Measurements from ENCODE around the gene CISTR.

DNA sequence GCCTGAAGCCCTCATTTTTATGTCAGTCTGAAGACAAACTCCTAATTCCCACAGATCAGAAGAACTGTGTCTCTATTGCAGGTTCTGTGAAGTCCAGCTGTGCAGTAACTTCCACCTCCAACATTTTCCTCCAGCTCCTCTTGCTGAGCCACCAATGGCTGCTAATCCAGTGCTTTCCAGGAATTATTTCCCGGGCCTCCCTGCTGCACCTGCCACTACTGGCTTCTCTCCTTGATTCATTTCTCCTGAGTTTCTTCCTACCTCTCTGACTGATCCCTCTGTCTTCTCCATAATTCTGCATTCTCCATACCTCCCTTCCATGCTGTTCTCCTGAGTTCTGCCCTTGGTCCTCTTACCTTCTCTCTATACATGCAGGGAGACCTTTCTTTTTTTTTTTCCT is 45.7 kb downstream of the CISTR start:
- TF ChIP-seq, protein P1, sequence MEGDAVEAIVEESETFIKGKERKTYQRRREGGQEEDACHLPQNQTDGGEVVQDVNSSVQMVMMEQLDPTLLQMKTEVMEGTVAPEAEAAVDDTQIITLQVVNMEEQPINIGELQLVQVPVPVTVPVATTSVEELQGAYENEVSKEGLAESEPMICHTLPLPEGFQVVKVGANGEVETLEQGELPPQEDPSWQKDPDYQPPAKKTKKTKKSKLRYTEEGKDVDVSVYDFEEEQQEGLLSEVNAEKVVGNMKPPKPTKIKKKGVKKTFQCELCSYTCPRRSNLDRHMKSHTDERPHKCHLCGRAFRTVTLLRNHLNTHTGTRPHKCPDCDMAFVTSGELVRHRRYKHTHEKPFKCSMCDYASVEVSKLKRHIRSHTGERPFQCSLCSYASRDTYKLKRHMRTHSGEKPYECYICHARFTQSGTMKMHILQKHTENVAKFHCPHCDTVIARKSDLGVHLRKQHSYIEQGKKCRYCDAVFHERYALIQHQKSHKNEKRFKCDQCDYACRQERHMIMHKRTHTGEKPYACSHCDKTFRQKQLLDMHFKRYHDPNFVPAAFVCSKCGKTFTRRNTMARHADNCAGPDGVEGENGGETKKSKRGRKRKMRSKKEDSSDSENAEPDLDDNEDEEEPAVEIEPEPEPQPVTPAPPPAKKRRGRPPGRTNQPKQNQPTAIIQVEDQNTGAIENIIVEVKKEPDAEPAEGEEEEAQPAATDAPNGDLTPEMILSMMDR (IDR thresholded peaks at IDR 0.05) = no peak
- no peak for TF ChIP-seq POLR2AphosphoS5 (IDR thresholded peaks at IDR 0.05)
- no peak for TF ChIP-seq POLR2A (IDR thresholded peaks at IDR 0.05)
- TF ChIP-seq EP300 (IDR thresholded peaks at IDR 0.05) = no peak
